PC-9 (cell line): Measurements from ENCODE around the gene PLEKHJ1. TPM values are rescaled to one million over a fixed set of nuclear protein-coding genes. Genes with fewer than 3 reads are reported as not detected.

Experiments used
- BruUV-seq: library from RNA; stranded (reverse); fragments of 400-500 nt; replicated peaks from 2 replicates; lab custom pipeline; 2021; lab: Mats Ljungman, UMichigan
- CTCF ChIA-PET: fragments of 300-600 bp; sonication (Branson Sonifier 250); formaldehyde crosslinking; loops from one replicate; lab custom pipeline; 2022; ENCODE audit warnings: antibody characterized with exemption; lab: Charles Lee
- POLR2A ChIA-PET: fragments of 300-600 bp; sonication (Branson Sonifier 250); formaldehyde crosslinking; loops from one replicate; lab custom pipeline; 2022; ENCODE audit warnings: antibody characterized with exemption; ENCODE audit not compliant: unreplicated experiment; lab: Charles Lee
- DNase-seq, 2 experiments: peaks; one replicate each; pipeline versions ENCODE4 v3.0.0 to v3.0.0-alpha.2; 2015 to 2022; ENCODE audit warnings: mixed read lengths in 1 of 2
- H2AFZ ChIP-seq: fragments of 200-600 bp; sonication (generic); 2 replicates; pipeline ENCODE4 v1.8.1; 2017; ENCODE audit warnings: antibody characterized with exemption
- H3F3A ChIP-seq: fragments of 200-600 bp; sonication (generic); 2 replicates; pipeline ENCODE4 v1.8.1; 2017; ENCODE audit warnings: antibody characterized with exemption, mild to moderate bottlenecking, low read depth; ENCODE audit not compliant: insufficient read depth
- H3K27ac ChIP-seq: fragments of 200-600 bp; sonication (generic); 2 replicates; pipeline ENCODE4 v1.6.1; 2016; ENCODE audit warnings: mixed run types
- H3K27me3 ChIP-seq: fragments of 200-600 bp; sonication (generic); 2 replicates; pipeline ENCODE4 v1.6.1; 2016; ENCODE audit warnings: low read depth, mixed run types; ENCODE audit not compliant: insufficient read depth
- H3K36me3 ChIP-seq: fragments of 200-600 bp; sonication (generic); 2 replicates; pipeline ENCODE4 v1.6.1; 2016; ENCODE audit warnings: low read depth, mixed run types
- H3K4me1 ChIP-seq: fragments of 200-600 bp; sonication (generic); replicated peaks from 2 replicates; pipeline ENCODE4 v1.6.1; 2016; ENCODE audit warnings: mixed run types; ENCODE audit not compliant: insufficient read depth
- H3K4me2 ChIP-seq: fragments of 200-600 bp; sonication (generic); 2 replicates; pipeline ENCODE4 v1.6.1; 2017; ENCODE audit warnings: mixed run types
- H3K4me3 ChIP-seq: fragments of 200-600 bp; sonication (generic); 2 replicates; pipeline ENCODE4 v1.6.1; 2016; ENCODE audit warnings: mixed run types
- H3K79me2 ChIP-seq: fragments of 200-600 bp; sonication (generic); 2 replicates; pipeline ENCODE4 v1.6.1; 2017; ENCODE audit warnings: low read depth, mixed run types
- H3K9me2 ChIP-seq: fragments of 200-600 bp; sonication (generic); 2 replicates; pipeline ENCODE4 v1.8.1; 2017; ENCODE audit warnings: mild to moderate bottlenecking; ENCODE audit not compliant: insufficient read depth
- H3K9me3 ChIP-seq: fragments of 200-600 bp; sonication (generic); 2 replicates; pipeline ENCODE4 v1.8.1; 2016; ENCODE audit warnings: low read depth; ENCODE audit not compliant: insufficient read depth
- H4K20me1 ChIP-seq: fragments of 200-600 bp; sonication (generic); 2 replicates; pipeline ENCODE4 v1.8.1; 2017; ENCODE audit not compliant: insufficient read depth
- EZH2 ChIP-seq: fragments of 200-600 bp; sonication (generic); IDR thresholded peaks from 2 replicates; pipeline ENCODE4 v1.8.0; 2017; ENCODE audit warnings: antibody characterized with exemption, low read depth
- intact Hi-C: fragments of 100-400 bp; cut with micrococcal nuclease; formaldehyde crosslinking; loops from one replicate; pipeline ENCODE4 v1.10.0; 2022; ENCODE audit not compliant: unreplicated experiment
- total RNA-seq: library from RNA; stranded (reverse); gene quantifications from 2 replicates; pipeline ENCODE4 v1.2.3, GENCODE V29; 2021
- TF ChIP-seq, protein P1 (sequence below): fragments of 200-600 bp; sonication (generic); conservative IDR thresholded peaks from 2 replicates; pipeline ENCODE4 v1.6.1; 2017; ENCODE audit warnings: mixed run types, antibody characterized with exemption, mild to moderate bottlenecking, moderate library complexity

Gene PLEKHJ1
- total RNA-seq, 1 experiment from 2014 or later: 38.6 TPM

DNA sequence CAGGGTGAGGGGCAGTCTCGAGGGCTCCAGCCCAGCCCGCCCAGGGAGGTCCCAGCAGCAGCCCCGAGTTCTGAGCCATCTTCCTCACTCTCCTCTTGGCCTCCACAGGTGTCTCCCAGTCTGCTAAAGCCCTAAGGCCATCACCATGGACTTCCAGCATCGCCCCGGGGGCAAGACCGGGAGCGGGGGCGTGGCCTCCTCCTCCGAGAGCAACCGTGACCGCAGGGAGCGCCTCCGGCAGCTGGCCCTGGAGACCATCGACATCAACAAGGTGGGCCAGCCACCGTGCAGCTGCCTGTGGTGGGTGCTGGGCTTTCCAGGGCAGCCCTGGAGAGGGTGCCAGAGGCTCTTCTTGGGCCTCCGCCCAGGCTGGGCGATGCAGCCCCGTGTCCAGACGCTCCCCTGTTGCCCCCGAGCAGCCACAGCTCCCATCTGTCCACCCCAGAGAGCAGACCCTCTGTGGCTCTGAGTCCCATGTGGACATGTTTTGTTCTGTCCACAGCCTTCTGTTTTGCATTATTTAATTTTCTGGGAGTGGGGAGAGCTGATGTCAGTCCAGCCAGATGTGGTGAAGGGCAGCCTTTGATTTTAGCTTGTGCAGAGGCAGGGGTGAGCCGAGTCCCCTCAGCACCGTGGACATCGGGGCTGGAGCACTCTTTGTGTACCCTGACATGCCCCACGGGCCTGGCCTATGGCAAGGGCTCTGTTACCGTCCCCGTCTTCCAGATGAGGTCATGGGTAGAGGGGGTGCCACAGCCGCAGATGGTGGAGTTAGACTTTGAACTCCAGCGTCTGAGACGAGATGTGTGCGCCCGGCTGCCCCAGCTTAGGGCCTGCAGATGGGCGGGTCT, 7.4 kb upstream of the PLEKHJ1 start:
- no peak overlapping the region for H3K4me3 ChIP-seq
- H3K27me3 ChIP-seq: no peaks in the 10 kb centered on the region
- H3K9me2 ChIP-seq: no peaks in the 10 kb centered on the region
- TF ChIP-seq, protein P1, sequence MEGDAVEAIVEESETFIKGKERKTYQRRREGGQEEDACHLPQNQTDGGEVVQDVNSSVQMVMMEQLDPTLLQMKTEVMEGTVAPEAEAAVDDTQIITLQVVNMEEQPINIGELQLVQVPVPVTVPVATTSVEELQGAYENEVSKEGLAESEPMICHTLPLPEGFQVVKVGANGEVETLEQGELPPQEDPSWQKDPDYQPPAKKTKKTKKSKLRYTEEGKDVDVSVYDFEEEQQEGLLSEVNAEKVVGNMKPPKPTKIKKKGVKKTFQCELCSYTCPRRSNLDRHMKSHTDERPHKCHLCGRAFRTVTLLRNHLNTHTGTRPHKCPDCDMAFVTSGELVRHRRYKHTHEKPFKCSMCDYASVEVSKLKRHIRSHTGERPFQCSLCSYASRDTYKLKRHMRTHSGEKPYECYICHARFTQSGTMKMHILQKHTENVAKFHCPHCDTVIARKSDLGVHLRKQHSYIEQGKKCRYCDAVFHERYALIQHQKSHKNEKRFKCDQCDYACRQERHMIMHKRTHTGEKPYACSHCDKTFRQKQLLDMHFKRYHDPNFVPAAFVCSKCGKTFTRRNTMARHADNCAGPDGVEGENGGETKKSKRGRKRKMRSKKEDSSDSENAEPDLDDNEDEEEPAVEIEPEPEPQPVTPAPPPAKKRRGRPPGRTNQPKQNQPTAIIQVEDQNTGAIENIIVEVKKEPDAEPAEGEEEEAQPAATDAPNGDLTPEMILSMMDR: no peak
- TF ChIP-seq EZH2: no peak
- H3K79me2 ChIP-seq: peaks cover 48% of the 10 kb centered on the region
- BruUV-seq: no TSS peak
- intact Hi-C loops: no loop called here
- no peak overlapping the region for H3K27ac ChIP-seq
- ChIA-PET CTCF (no interaction called here), POLR2A (interaction anchor here (0.6 kb wide), 1 partner anchor 17 kb away, joined by 3 read pairs; no protein-coding TSS in a partner anchor)
- H3K4me2 ChIP-seq: no peak overlapping the region
- H4K20me1 ChIP-seq: peaks cover 53% of the 10 kb centered on the region
- peaks cover 5% of the 10 kb centered on the region for H3K4me1 ChIP-seq
- no peaks in the 10 kb centered on the region for H3K9me3 ChIP-seq
- 0 out of 2 replicates have a peak, but pooled peaks cover 3% of the 10 kb centered on the region for H3F3A ChIP-seq
- no peak overlapping the region for H2AFZ ChIP-seq
- DNase-seq: no peak
- H3K36me3 ChIP-seq: no peaks in the 10 kb centered on the region

DNA sequence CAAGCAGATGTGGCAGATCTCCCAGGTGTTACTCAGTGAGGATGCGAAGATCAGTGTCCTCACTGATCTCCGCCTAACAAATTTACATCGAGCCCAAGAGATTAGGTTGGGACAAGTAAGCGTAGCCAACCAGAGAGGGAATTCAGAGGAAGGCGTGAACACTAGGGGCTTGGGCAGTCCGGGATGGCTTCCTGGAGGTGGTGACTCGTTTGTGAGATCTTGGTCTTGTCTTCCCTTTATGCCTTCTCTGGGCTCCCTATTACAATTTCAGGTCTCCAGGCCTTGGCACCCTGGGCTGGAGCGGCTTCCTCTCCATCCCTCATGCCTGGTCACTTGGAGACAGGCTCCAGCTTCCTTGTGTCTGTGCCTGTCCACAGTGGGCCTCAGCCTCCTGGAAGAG, 6.7 kb upstream of the PLEKHJ1 start:
- intact Hi-C loops: no loop called here
- TF ChIP-seq, protein P1: no peak
- no peak for TF ChIP-seq EZH2
- H3K4me1 ChIP-seq: peaks cover 12% of the 10 kb centered on the region
- ChIA-PET POLR2A (no interaction called here), CTCF (no interaction called here)
- no peak overlapping the region for H3K4me3 ChIP-seq
- peaks cover 59% of the 10 kb centered on the region for H4K20me1 ChIP-seq
- H3K36me3 ChIP-seq: no peaks in the 10 kb centered on the region
- H3K79me2 ChIP-seq: peaks cover 55% of the 10 kb centered on the region
- no TSS peak for BruUV-seq
- H3K27ac ChIP-seq: no peak overlapping the region
- no peak overlapping the region for H2AFZ ChIP-seq
- no peak for DNase-seq
- H3K27me3 ChIP-seq: no peaks in the 10 kb centered on the region
- no peak overlapping the region for H3K4me2 ChIP-seq
- 0 out of 2 replicates have a peak, but pooled peaks cover 3% of the 10 kb centered on the region for H3F3A ChIP-seq
- H3K9me2 ChIP-seq: no peaks in the 10 kb centered on the region
- H3K9me3 ChIP-seq: no peaks in the 10 kb centered on the region

DNA sequence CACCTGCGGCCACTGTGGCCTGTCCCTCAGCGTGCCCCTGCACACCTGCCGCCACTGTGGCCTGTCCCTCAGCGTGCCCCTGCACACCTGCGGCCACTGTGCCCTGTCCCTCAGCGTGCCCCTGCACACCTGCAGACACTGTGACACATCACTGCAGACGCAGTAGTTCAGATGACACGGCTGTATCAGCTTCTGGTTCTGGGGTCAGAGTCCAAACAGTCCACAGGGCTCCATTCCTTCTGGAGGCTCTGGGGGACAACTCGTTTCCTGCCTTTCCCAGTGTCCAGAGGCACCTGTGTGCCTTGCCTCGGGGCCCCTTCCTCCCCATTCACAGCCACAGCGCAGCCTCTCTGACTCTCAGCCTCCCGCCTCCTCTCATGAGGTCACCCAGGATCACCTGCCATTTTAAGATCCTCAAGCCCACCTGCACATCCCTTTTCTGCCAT, 6.0 kb upstream of the PLEKHJ1 start:
- DNase-seq: no peak
- Histone ChIP-seq H3K4me1 (peaks cover 15% of the 10 kb centered on the region), H3K9me2 (no peaks in the 10 kb centered on the region), H3K4me2 (no peak overlapping the region), H3K27me3 (no peaks in the 10 kb centered on the region), H2AFZ (no peak overlapping the region), H3F3A (peaks cover 6% of the 10 kb centered on the region; the same call in 1 of the 2 replicates), H3K79me2 (peaks cover 62% of the 10 kb centered on the region), H3K4me3 (no peak overlapping the region), H3K9me3 (no peaks in the 10 kb centered on the region), H4K20me1 (peaks cover 65% of the 10 kb centered on the region), H3K27ac (no peak overlapping the region), H3K36me3 (no peaks in the 10 kb centered on the region)
- no TSS peak for BruUV-seq
- intact Hi-C loops: no loop called here
- no peak for TF ChIP-seq EZH2
- ChIA-PET POLR2A (no interaction called here), CTCF (no interaction called here)
